Smooth muscle cell (in vitro differentiated cells): ENCODE data around the gene MMD. TPM values are rescaled to one million over a fixed set of nuclear protein-coding genes. Genes with fewer than 3 reads are reported as not detected.
"Not testable (repeated sequence)": the region's sequence is repeated elsewhere in the genome, so short reads cannot be mapped to it uniquely, and the experiment has no call there.

Experiments used
- DNase-seq: peaks from one replicate; lab custom pipeline; 2025; ENCODE audit not compliant: unreplicated experiment; lab: John Stamatoyannopoulos, UW
- H2AFZ ChIP-seq: fragments of 200-600 bp; sonication (generic); 2 replicates; pipeline ENCODE4 v1.6.0; 2016; ENCODE audit warnings: antibody characterized with exemption, low read depth, mild to moderate bottlenecking
- H3F3A ChIP-seq: fragments of 200-600 bp; sonication (generic); 2 replicates; pipeline ENCODE4 v1.6.0; 2017; ENCODE audit warnings: antibody characterized with exemption, low read depth
- H3K27ac ChIP-seq: fragments of 200-600 bp; sonication (generic); 2 replicates; pipeline ENCODE4 v1.5.1; 2016; ENCODE audit warnings: low read depth, mild to moderate bottlenecking
- H3K27me3 ChIP-seq: fragments of 200-600 bp; sonication (generic); 2 replicates; pipeline ENCODE4 v1.6.1; 2016; ENCODE audit warnings: low read depth, mild to moderate bottlenecking
- H3K36me3 ChIP-seq: fragments of 200-600 bp; sonication (generic); 2 replicates; pipeline ENCODE4 v1.5.1; 2016; ENCODE audit warnings: low read depth
- H3K4me1 ChIP-seq: fragments of 200-600 bp; sonication (generic); 2 replicates; pipeline ENCODE4 v1.5.1; 2016; ENCODE audit warnings: low read depth
- H3K4me2 ChIP-seq: fragments of 200-600 bp; sonication (generic); 2 replicates; pipeline ENCODE4 v1.6.0; 2016; ENCODE audit warnings: mild to moderate bottlenecking
- H3K4me3 ChIP-seq: fragments of 200-600 bp; sonication (generic); 2 replicates; pipeline ENCODE4 v1.5.1; 2016; ENCODE audit warnings: mild to moderate bottlenecking
- H3K79me2 ChIP-seq: fragments of 200-600 bp; sonication (generic); 2 replicates; pipeline ENCODE4 v1.6.0; 2016; ENCODE audit warnings: low read depth, mild to moderate bottlenecking
- H3K9ac ChIP-seq: fragments of 200-600 bp; sonication (generic); 2 replicates; pipeline ENCODE4 v1.6.0; 2016; ENCODE audit warnings: low read depth
- H3K9me3 ChIP-seq: fragments of 200-600 bp; sonication (generic); replicated peaks from 2 replicates; pipeline ENCODE4 v1.5.1; 2016; ENCODE audit warnings: low read depth
- H4K20me1 ChIP-seq: fragments of 200-600 bp; sonication (generic); 2 replicates; pipeline ENCODE4 v1.6.0; 2016; ENCODE audit warnings: low read depth
- CTCF ChIP-seq: fragments of 200-600 bp; sonication (generic); IDR thresholded peaks from 2 replicates; pipeline ENCODE4 v1.5.1; 2017; ENCODE audit warnings: borderline replicate concordance, mild to moderate bottlenecking, antibody characterized with exemption; ENCODE audit not compliant: insufficient read depth, poor library complexity, severe bottlenecking
- WGBS: methylation state at CpG from one replicate; pipeline ENCODE4 v1.1.7; 2016; ENCODE audit warnings: low lambda C conversion rate; 5-methylcytosine and 5-hydroxymethylcytosine counted together
- polyA plus RNA-seq: library from polyadenylated mRNA; unstranded; fragments of >200 nt; fragmentation: Nextera tagmentation; extraction: Ambion mirVana; gene quantifications from 2 replicates; pipeline ENCODE4 v1.2.1, GENCODE V29; 2016
- total RNA-seq: library from RNA; depleted of rRNA; stranded (reverse); fragments of >200 nt; gene quantifications from 2 replicates; pipeline ENCODE4 v1.2.3, GENCODE V29; 2014

Gene MMD
- total RNA-seq = 18.0 and 31.3 TPM in 2 replicates
- 14.3 and 19.6 TPM in 2 replicates for polyA plus RNA-seq

GRCh38 chr17:55421179-55421934 lies at the start of gene MMD:
TSS of gene MMD (minus strand) at chr17:55421835. CDS start at chr17:55421695, 140 bp downstream.
- Histone ChIP-seq H4K20me1 (peaks cover 11% of the 10 kb centered on the region), H3K79me2 (peaks cover 19% of the 10 kb centered on the region), H3K27me3 (no peaks in the 10 kb centered on the region), H3F3A (no peaks in the 10 kb centered on the region), H2AFZ (peak within 1 kb of the TSS; percentile 97), H3K9me3 (no peaks in the 10 kb centered on the region), H3K4me3 (peak within 1 kb of the TSS; percentile 92), H3K27ac (no peak within 1 kb of the TSS), H3K4me2 (peak within 1 kb of the TSS; percentile 93), H3K9ac (peak within 1 kb of the TSS; percentile 79), H3K4me1 (peaks cover 10% of the 10 kb centered on the region), H3K36me3 (no peaks in the 10 kb centered on the region)
- no peak for DNase-seq
- 2% methylated on average over 46 of the region's 62 CpGs for WGBS
- no peak for TF ChIP-seq CTCF

GRCh38 chr17:55466671-55467070 lies 45.0 kb upstream of the MMD start:
- Histone ChIP-seq H3K4me3 (no peak overlapping the region), H3K36me3 (no peaks in the 10 kb centered on the region), H4K20me1 (no peaks in the 10 kb centered on the region), H3K4me2 (no peak overlapping the region), H2AFZ (no peak overlapping the region), H3K9ac (no peak overlapping the region), H3F3A (no peaks in the 10 kb centered on the region), H3K27me3 (no peaks in the 10 kb centered on the region), H3K9me3 (no peaks in the 10 kb centered on the region), H3K4me1 (no peaks in the 10 kb centered on the region), H3K27ac (no peak overlapping the region), H3K79me2 (no peaks in the 10 kb centered on the region)
- whole genome bisulfite sequencing = 54% methylated on average over 7 of the region's 7 CpGs
- no peak for TF ChIP-seq CTCF
- no peak for DNase-seq

- H3K36me3 ChIP-seq, H4K20me1 ChIP-seq, H3K4me2 ChIP-seq, H3K4me3 ChIP-seq, H3K27me3 ChIP-seq, H3K4me1 ChIP-seq, H3K9ac ChIP-seq, H3F3A ChIP-seq, H3K9me3 ChIP-seq, H3K79me2 ChIP-seq, DNase-seq, H3K27ac ChIP-seq, H2AFZ ChIP-seq: not testable (repeated sequence)
- WGBS = 87% methylated on average over 4 of the region's 4 CpGs
These were observed 44.1 kb upstream of the MMD start for GRCh38 chr17:55465771-55466170.

- no peak overlapping the region for H3K4me3 ChIP-seq
These were observed 42.0 kb upstream of the MMD start for GRCh38 chr17:55463600-55463999.

More at GRCh38 chr17:55463600-55463999, 42.0 kb upstream of the MMD start:
- H3F3A ChIP-seq = no peaks in the 10 kb centered on the region
- no peaks in the 10 kb centered on the region for H3K9me3 ChIP-seq
- no peak for DNase-seq
- H3K4me1 ChIP-seq = no peaks in the 10 kb centered on the region
- no peaks in the 10 kb centered on the region for H3K36me3 ChIP-seq
- no peak overlapping the region for H3K9ac ChIP-seq
- no peak overlapping the region for H2AFZ ChIP-seq
- H3K79me2 ChIP-seq = no peaks in the 10 kb centered on the region
- no peak overlapping the region for H3K4me2 ChIP-seq
- H3K27me3 ChIP-seq = no peaks in the 10 kb centered on the region
- no peak overlapping the region for H3K27ac ChIP-seq
- TF ChIP-seq CTCF = no peak
- no peaks in the 10 kb centered on the region for H4K20me1 ChIP-seq
- 79% methylated on average over 2 of the region's 2 CpGs for WGBS
